ENCODE results near the gene PNMA8C.
A peak's percentile ranks its signal among the peaks of the same experiment; 100 is the strongest.
"Not testable (repeated sequence)": the region's sequence is repeated elsewhere in the genome, so short reads cannot be mapped to it uniquely, and the experiment has no call there.

Gene PNMA8C

DNA sequence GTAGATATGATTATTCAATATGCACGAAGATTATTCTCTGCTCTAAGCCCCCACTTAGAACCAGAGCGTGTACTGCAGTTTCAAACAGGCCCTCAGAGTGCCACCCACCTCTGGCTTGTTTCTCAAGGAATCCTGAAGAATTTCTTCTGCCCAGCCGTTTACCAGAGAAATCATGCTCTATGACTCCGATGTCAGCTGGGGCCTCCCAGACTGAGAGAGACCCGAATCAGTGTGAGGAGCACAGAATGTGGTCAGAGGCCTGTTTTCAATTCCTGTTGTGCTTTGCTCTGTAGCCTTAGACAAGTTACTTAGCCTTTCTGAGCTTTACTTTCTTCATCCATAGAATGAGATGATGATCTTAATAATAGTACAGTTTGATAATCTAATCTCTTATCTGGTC is 5.5 kb downstream of the PNMA8C start:
- DNase-seq (ENCODE audit: low read depth): no peak
- TF ChIP-seq, protein P1, sequence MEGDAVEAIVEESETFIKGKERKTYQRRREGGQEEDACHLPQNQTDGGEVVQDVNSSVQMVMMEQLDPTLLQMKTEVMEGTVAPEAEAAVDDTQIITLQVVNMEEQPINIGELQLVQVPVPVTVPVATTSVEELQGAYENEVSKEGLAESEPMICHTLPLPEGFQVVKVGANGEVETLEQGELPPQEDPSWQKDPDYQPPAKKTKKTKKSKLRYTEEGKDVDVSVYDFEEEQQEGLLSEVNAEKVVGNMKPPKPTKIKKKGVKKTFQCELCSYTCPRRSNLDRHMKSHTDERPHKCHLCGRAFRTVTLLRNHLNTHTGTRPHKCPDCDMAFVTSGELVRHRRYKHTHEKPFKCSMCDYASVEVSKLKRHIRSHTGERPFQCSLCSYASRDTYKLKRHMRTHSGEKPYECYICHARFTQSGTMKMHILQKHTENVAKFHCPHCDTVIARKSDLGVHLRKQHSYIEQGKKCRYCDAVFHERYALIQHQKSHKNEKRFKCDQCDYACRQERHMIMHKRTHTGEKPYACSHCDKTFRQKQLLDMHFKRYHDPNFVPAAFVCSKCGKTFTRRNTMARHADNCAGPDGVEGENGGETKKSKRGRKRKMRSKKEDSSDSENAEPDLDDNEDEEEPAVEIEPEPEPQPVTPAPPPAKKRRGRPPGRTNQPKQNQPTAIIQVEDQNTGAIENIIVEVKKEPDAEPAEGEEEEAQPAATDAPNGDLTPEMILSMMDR (conservative IDR thresholded peaks at IDR 0.05; ENCODE audit: control insufficient read depth, insufficient read depth, low read depth, low read length): no peak
- H3K4me3 ChIP-seq (ENCODE audit: control insufficient read depth, low read depth, low read length): no peak overlapping the region

DNA sequence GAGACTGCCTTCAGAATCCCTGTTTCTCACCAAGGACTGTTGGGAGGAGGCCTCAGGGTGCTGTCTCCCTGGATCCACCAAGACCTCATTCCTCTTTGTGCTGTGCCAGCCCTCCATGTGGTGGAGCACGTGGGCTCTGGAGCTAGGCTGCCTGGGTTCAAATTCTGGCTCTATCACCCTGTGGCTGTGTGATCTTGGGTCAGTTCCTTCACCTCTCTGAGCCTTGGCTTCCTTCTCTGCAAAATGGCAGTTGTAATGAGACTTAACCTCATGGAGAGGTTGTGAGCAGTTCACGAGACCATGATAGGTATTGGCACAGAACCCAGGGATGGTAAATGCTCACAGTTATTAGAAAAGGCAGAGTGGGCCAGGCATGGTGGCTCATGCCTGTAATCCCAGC is 6.4 kb downstream of the PNMA8C start:
- TF ChIP-seq, protein P1 (conservative IDR thresholded peaks at IDR 0.05; ENCODE audit: control insufficient read depth, insufficient read depth, low read depth, low read length): no peak
- DNase-seq (ENCODE audit: low read depth): no peak
- no peak overlapping the region for H3K4me3 ChIP-seq (ENCODE audit: control insufficient read depth, low read depth, low read length)

DNA sequence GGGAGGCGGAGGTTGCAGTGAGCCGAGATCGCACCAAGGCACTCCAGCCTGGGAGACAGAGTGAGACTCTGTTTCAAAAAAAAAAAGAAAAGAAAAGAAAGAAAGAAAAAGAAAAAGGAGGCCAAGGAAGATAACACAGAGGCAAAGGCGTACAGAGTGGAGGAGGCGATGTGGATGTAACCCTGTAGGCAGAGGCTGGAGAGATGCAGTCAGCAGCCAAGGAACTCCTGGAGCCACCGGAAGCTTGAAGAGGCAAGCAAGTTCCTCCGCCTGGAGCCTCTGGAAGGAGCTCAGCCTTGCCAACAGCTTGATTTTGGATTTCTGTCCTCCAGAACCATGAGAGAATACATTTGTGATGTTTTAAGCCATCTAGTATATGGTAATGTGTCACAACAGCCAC is 8.7 kb downstream of the PNMA8C start:
- no peak for DNase-seq (ENCODE audit: low read depth)
- TF ChIP-seq, protein P1 (conservative IDR thresholded peaks at IDR 0.05; ENCODE audit: control insufficient read depth, insufficient read depth, low read depth, low read length): no peak
- no peak overlapping the region for H3K4me3 ChIP-seq (ENCODE audit: control insufficient read depth, low read depth, low read length)

DNA sequence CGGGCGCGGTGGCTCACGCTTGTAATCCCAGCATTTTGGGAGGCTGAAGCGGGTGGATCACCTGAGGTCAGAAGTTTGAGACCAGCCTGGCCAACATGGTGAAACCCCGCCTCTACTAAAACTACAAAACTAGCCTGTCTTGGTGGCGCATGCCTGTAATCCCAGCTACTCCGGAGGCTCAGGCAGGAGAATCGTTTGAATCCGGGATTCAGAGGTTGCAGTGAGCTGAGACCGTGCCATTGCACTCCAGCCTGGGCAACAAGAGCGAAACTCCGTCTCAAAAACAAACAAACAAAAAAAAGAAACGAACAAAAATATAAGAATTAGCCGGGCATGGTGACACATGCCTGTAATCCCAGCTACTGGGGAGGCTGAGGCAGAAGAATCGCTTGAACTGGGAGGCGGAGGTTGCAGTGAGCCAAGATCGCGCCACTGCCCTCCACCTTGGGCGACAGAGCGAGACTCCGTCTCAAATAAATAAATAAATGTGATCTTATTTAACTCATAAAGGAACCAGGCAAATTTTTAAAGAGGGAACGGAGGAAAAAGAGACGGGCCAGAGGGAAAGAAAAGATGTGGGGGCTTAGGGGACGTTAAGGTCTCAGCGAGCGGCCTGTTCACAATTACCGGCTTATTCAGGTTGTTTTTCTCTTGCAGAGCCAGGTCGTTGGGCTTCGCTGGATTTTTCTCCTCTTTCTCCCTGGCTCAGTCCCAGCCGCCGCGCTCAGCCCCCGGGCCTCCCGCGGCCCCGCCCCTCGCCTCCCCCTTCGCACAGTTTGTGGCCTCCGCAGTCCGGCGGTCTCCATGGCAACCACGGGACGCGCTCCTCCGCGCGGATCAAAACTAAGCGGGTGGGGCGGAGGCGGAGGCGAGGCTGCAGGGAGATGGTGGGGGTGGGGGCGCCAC is 12.7 kb downstream of the PNMA8C start:
- DNase-seq (ENCODE audit: low read depth): peak; percentile 81
- peak overlapping the region; percentile 52 for H3K4me3 ChIP-seq (ENCODE audit: control insufficient read depth, low read depth, low read length)

DNA sequence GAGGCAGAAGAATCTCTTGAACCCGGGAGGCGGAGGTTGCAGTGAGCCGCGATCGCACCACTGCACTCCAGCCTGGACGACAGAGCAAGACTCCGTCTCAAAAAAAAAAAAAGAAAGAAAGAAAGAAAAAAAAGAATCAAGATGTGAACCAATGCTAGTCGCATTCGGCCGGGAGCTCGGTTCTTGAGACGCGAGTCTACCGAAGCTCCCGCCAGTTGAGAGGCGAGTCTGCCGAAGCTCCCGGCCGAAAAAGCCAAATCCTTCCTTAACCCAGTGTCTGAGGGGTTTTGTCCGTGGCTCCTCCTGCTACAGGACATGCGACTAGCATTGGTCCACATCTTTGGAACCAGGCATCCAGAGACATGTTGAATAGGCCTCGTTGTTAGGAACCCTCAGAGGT is 13.8 kb downstream of the PNMA8C start:
- not testable (repeated sequence) for DNase-seq (ENCODE audit: low read depth); H3K4me3 ChIP-seq (ENCODE audit: control insufficient read depth, low read depth, low read length)

DNA sequence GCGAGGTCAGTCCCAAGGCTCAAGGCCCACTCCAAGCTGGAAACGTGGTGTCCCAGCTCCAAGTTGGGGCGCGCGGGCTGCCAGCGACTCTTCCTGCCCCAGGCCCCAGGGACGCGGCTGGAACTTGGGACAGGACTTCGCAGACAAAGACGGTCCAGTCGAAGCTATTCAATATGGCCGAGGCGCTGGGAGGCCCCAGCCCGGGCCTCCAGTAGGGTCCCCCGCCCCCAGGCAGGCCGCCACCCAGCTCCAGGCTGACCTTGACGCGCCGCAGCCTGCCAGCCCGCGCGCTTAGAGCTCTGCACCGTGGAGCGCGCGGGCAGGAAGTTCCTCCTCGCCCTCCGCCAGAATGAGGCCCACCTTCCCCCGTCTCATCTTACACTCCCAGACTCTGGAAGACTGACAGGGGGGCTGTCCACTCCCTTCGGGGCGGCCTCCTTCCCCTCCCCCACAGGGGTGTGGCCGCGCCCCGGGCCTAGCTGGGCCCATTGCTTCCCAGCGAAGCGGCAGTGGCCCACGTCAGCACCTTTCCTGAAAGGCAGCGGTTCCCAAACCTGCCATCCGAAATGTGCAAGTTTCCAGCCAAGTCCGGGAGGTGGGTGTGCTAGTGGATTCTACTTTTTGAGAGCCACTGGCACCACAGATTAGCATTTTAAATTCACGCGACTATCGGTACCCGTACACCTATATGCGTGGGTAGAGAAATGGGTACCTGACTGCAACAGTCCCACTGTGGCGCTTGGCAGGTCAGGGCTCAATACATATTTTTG is 15.3 kb downstream of the PNMA8C start, which contains the start of gene CCDC8:
TSS of gene CCDC8 (minus strand) at position 303 of the 770 bp plus-strand sequence. CDS start 754 bp downstream, outside the sequence.
- DNase-seq (ENCODE audit: low read depth): peak; percentile 95
- peak within 1 kb of the TSS; percentile 63 for H3K4me3 ChIP-seq (ENCODE audit: control insufficient read depth, low read depth, low read length)
- TF ChIP-seq, protein P1 (conservative IDR thresholded peaks at IDR 0.05; ENCODE audit: control insufficient read depth, insufficient read depth, low read depth, low read length): no peak

DNA sequence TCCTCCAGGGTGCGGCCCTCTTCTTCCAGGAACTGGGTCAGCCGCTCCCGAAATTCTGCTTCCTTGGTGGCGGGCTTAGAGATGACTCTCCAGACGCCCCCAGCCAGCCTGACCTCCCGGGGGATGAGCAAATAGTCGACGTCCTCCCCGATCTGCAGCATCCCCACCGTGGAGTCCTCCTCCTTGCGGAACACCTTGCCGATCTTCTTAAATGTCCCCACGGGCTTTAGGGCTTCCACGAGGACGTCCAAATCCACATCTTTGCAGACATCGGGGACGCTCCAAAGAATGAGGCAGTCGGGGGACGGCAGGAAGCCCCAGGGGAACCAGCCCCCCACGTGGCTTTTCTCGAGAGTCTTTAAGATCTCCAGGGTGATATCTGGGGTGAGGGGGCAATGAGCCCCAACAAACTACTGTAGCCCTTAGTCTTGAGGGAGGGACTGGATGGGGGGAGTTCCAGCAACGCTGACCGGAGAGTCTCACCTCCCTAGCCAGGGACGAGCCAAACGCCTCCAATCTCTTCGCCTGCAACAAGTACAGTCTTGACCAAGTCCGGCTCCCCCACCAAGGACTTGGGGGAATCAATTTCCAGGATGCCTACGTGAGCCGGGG is 16.0 kb downstream of the PNMA8C start:
- TF ChIP-seq, protein P1 (conservative IDR thresholded peaks at IDR 0.05; ENCODE audit: control insufficient read depth, insufficient read depth, low read depth, low read length): no peak
- H3K4me3 ChIP-seq (ENCODE audit: control insufficient read depth, low read depth, low read length): peak overlapping the region; percentile 63

More for the DNA sequence above, 16.0 kb downstream of the PNMA8C start:
- DNase-seq (ENCODE audit: low read depth): no peak
